AG04449 (cell line): ENCODE data around the gene BRD4.

Experiments used
- CTCF ChIA-PET: fragments of 350-600 bp; formaldehyde crosslinking; extraction: SDS; loops from one replicate; lab custom pipeline; 2021; ENCODE audit warnings: antibody characterized with exemption; lab: Yijun Ruan, JAX
- POLR2A ChIA-PET: fragments of 400-600, 350-600 bp; formaldehyde crosslinking; extraction: SDS; loops from one replicate; lab custom pipeline; 2020; ENCODE audit warnings: antibody characterized with exemption, inconsistent platforms; lab: Yijun Ruan, JAX
- DNase-seq: peaks from one replicate; pipeline ENCODE4 v3.0.0-alpha.2; 2010; ENCODE audit warnings: low read depth, low spot score
- H3K4me3 ChIP-seq: 2 replicates; pipeline ENCODE4 v1.5.1; 2011; ENCODE audit warnings: low read depth, mild to moderate bottlenecking, control low read depth, low read length
- TF ChIP-seq, protein P1 (sequence below): IDR thresholded peaks from one replicate; pipeline ENCODE4 v1.5.1; 2011; ENCODE audit warnings: mild to moderate bottlenecking, moderate library complexity, low read length, control low read depth, inconsistent platforms; ENCODE audit not compliant: insufficient read depth; ENCODE audit errors: missing control alignments

BRD4 gene

DNA sequence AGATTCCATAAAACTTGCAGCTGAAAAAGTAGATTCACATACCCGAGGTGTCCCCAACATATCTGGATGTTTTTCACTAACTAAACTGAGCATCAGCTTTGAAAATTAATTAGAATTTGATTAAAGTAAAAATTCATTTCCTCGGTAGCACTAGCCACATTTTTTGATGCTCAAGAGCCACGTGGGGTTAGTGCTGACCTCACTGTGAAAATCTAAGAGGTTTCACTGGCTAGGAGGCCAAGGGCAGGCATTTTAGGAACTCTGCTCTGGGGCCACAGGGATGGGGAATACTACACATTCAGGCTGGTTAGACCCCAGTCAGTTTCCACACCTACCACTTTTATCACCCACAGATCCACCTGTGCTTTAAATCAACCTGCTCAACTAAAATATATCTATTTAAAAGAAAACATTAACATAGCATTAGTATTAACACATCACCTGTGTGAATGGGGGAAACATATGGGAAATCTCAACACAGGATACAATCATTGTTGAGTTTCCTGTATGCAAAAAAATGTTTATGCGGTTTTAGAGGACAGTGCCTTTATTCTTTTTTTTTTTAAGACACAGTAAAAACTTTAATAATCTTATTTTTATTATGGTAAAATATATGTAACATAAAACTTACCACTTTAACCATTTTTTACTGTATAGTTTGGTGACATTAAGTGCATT, 45.5 kb downstream of the BRD4 start:
- no peak for DNase-seq
- TF ChIP-seq, protein P1, sequence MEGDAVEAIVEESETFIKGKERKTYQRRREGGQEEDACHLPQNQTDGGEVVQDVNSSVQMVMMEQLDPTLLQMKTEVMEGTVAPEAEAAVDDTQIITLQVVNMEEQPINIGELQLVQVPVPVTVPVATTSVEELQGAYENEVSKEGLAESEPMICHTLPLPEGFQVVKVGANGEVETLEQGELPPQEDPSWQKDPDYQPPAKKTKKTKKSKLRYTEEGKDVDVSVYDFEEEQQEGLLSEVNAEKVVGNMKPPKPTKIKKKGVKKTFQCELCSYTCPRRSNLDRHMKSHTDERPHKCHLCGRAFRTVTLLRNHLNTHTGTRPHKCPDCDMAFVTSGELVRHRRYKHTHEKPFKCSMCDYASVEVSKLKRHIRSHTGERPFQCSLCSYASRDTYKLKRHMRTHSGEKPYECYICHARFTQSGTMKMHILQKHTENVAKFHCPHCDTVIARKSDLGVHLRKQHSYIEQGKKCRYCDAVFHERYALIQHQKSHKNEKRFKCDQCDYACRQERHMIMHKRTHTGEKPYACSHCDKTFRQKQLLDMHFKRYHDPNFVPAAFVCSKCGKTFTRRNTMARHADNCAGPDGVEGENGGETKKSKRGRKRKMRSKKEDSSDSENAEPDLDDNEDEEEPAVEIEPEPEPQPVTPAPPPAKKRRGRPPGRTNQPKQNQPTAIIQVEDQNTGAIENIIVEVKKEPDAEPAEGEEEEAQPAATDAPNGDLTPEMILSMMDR, result no peak
- CTCF ChIA-PET, result interaction anchor here (0.8 kb wide), 1 partner anchor 12 kb away, joined by 3 read pairs; no protein-coding TSS in a partner anchor
- H3K4me3 ChIP-seq, result no peak overlapping the region
- POLR2A ChIA-PET, result no interaction called here

DNA sequence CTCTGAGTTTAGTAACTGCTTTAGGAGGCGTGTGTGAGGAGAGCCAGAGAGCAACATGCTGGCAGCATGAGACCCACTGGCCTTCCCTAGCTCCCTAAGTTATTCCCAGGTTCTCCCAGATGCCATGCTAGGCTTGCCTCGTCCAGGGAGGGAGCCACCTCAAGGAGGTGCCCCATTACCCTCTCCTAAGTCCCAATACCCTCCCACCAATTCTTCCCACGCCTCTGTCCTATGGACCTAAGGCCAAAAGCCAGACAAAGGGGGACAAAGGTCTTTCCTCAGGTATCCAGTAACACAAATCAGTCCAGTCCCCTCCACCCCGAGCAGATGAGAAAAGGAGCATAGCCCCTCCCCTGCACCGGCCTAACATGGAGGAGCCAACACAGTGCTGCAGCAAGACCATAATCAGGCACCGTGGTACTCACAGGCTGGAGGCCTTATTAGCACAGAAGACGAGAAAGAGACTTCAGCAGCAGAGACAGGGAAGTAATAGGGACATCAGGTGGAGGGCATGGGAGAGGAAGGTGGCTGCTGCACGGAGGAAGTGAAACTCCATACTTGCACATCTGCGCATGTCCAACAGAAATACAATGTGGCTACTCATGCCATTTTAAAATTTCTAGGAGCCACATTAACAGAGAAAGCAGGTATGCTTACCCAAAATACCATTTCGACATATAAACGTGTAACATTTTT, 46.3 kb downstream of the BRD4 start:
- no peak overlapping the region for H3K4me3 ChIP-seq

GRCh38 chr19:15284896-15285295, 47.4 kb downstream of the BRD4 start:
- TF ChIP-seq, protein P1, result no peak
- DNase-seq, result no peak
- no peak overlapping the region for H3K4me3 ChIP-seq
- POLR2A ChIA-PET, result no interaction called here
- CTCF ChIA-PET, result interaction anchor here (1.2 to 1.5 kb wide), 3 partner anchors 12 to 21 kb away, joined by 3 to 5 read pairs (median 3); no protein-coding TSS in a partner anchor

More for the DNA sequence above, 46.3 kb downstream of the BRD4 start:
- no peak for DNase-seq
- ChIA-PET CTCF (interaction anchor here (1.5 kb wide), 1 partner anchor 11 kb away, joined by 5 read pairs; no protein-coding TSS in a partner anchor), POLR2A (no interaction called here)
- TF ChIP-seq, protein P1, result no peak

DNA sequence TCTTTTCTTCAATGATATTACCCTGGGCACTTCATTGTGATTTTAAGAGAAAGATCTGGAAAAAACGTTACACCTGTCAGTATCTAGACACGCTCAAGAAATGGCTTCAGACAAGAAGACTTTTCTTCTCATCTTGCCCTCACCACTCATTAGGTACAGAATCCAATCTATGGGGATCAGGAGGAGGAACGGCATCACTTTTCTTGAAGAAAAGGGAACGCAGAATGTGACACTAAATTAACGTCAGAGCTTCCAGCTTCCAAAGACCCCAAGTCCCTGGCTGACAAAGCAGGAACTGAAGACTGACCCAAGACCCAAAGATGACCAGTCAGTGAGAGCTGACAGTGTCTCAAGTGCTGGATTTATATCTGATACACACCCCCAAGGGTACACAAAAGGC, 48.2 kb downstream of the BRD4 start:
- TF ChIP-seq, protein P1, result no peak
- CTCF ChIA-PET, result interaction anchor here (0.9 to 1.3 kb wide), 4 partner anchors 16 to 23 kb away, joined by 3 to 4 read pairs (median 3); no protein-coding TSS in a partner anchor
- DNase-seq, result no peak
- POLR2A ChIA-PET, result interaction anchor here (1.3 kb wide), 1 partner anchor 48 kb away, joined by 3 read pairs; the partner anchor contains the start of gene BRD4
- no peak overlapping the region for H3K4me3 ChIP-seq

GRCh38 chr19:15283141-15283883, 49.0 kb downstream of the BRD4 start:
- TF ChIP-seq, protein P1, result no peak
- no peak overlapping the region for H3K4me3 ChIP-seq
- ChIA-PET POLR2A (interaction anchor here (1.3 kb wide), 1 partner anchor 49 kb away, joined by 3 read pairs; the partner anchor contains the start of gene BRD4), CTCF (interaction anchor here (0.8 to 1.3 kb wide), 7 partner anchors 8 to 22 kb away, joined by 3 to 7 read pairs (median 4); no protein-coding TSS in a partner anchor)
- no peak for DNase-seq
